ENCODE measurements around the gene POU2F1.
A peak's percentile ranks its signal among the peaks of the same experiment; 100 is the strongest.

Gene POU2F1

GRCh38 chr1:167251472-167251871 is 30.8 kb downstream of the POU2F1 start:
- H3K27ac ChIP-seq (ENCODE audit: low read depth, low read length), result no peak overlapping the region
- H3K36me3 ChIP-seq (ENCODE audit: insufficient read depth, low read length), result no peaks in the 10 kb centered on the region
- no peak overlapping the region for H3K9ac ChIP-seq (ENCODE audit: low read depth, low read length)
- H3K4me1 ChIP-seq (ENCODE audit: insufficient read depth, low read length), result peaks cover 21% of the 10 kb centered on the region
- no peak overlapping the region for H3K4me3 ChIP-seq (ENCODE audit: low read length)
- H3K27me3 ChIP-seq (ENCODE audit: insufficient read depth, low read length), result no peaks in the 10 kb centered on the region
- no peaks in the 10 kb centered on the region for H3K9me3 ChIP-seq (ENCODE audit: insufficient read depth, low read depth, low read length)
- 100% methylated on average over 4 of the region's 4 CpGs for WGBS

GRCh38 chr1:167252986-167253385 is 32.3 kb downstream of the POU2F1 start:
- H3K4me3 ChIP-seq (ENCODE audit: low read length), result no peak overlapping the region
- no peak overlapping the region for H3K9ac ChIP-seq (ENCODE audit: low read depth, low read length)
- no peaks in the 10 kb centered on the region for H3K9me3 ChIP-seq (ENCODE audit: insufficient read depth, low read depth, low read length)
- no peak overlapping the region for H3K27ac ChIP-seq (ENCODE audit: low read depth, low read length)
- no peaks in the 10 kb centered on the region for H3K27me3 ChIP-seq (ENCODE audit: insufficient read depth, low read length)
- H3K36me3 ChIP-seq (ENCODE audit: insufficient read depth, low read length), result no peaks in the 10 kb centered on the region
- H3K4me1 ChIP-seq (ENCODE audit: insufficient read depth, low read length), result peaks cover 21% of the 10 kb centered on the region

GRCh38 chr1:167258858-167259257 is 38.2 kb downstream of the POU2F1 start:
- Histone ChIP-seq H3K9me3 (ENCODE audit: insufficient read depth, low read depth, low read length) (no peaks in the 10 kb centered on the region), H3K27me3 (ENCODE audit: insufficient read depth, low read length) (no peaks in the 10 kb centered on the region), H3K9ac (ENCODE audit: low read depth, low read length) (no peak overlapping the region), H3K4me3 (ENCODE audit: low read length) (no peak overlapping the region), H3K36me3 (ENCODE audit: insufficient read depth, low read length) (no peaks in the 10 kb centered on the region), H3K4me1 (ENCODE audit: insufficient read depth, low read length) (peaks cover 11% of the 10 kb centered on the region), H3K27ac (ENCODE audit: low read depth, low read length) (no peak overlapping the region)
- WGBS, result 92% methylated on average over 5 of the region's 5 CpGs

- H3K27ac ChIP-seq (ENCODE audit: low read depth, low read length), result no peak overlapping the region
- H3K4me1 ChIP-seq (ENCODE audit: insufficient read depth, low read length), result no peaks in the 10 kb centered on the region; the same call in none of the 2 replicates
- no peaks in the 10 kb centered on the region for H3K36me3 ChIP-seq (ENCODE audit: insufficient read depth, low read length)
- H3K9me3 ChIP-seq (ENCODE audit: insufficient read depth, low read depth, low read length), result no peaks in the 10 kb centered on the region
- no peak overlapping the region for H3K9ac ChIP-seq (ENCODE audit: low read depth, low read length)
- H3K4me3 ChIP-seq (ENCODE audit: low read length), result no peak overlapping the region
- no peaks in the 10 kb centered on the region for H3K27me3 ChIP-seq (ENCODE audit: insufficient read depth, low read length)
These were observed 42.1 kb downstream of the POU2F1 start for GRCh38 chr1:167262836-167263235.

GRCh38 chr1:167263344-167263743 is 42.7 kb downstream of the POU2F1 start:
- H3K9ac ChIP-seq (ENCODE audit: low read depth, low read length), result no peak overlapping the region
- H3K27ac ChIP-seq (ENCODE audit: low read depth, low read length), result no peak overlapping the region
- WGBS, result 95% methylated on average over 8 of the region's 8 CpGs
- no peaks in the 10 kb centered on the region for H3K36me3 ChIP-seq (ENCODE audit: insufficient read depth, low read length)
- no peaks in the 10 kb centered on the region for H3K27me3 ChIP-seq (ENCODE audit: insufficient read depth, low read length)
- H3K4me3 ChIP-seq (ENCODE audit: low read length), result no peak overlapping the region
- no peaks in the 10 kb centered on the region for H3K9me3 ChIP-seq (ENCODE audit: insufficient read depth, low read depth, low read length)
- H3K4me1 ChIP-seq (ENCODE audit: insufficient read depth, low read length), result peaks cover 5% of the 10 kb centered on the region

GRCh38 chr1:167263819-167264464 is 43.3 kb downstream of the POU2F1 start:
- no peak overlapping the region for H3K27ac ChIP-seq (ENCODE audit: low read depth, low read length)

GRCh38 chr1:167266965-167267364 is 46.3 kb downstream of the POU2F1 start:
- no peak overlapping the region for H3K27ac ChIP-seq (ENCODE audit: low read depth, low read length)
- H3K9ac ChIP-seq (ENCODE audit: low read depth, low read length), result no peak overlapping the region
- H3K36me3 ChIP-seq (ENCODE audit: insufficient read depth, low read length), result no peaks in the 10 kb centered on the region
- no peaks in the 10 kb centered on the region for H3K27me3 ChIP-seq (ENCODE audit: insufficient read depth, low read length)
- peaks cover 36% of the 10 kb centered on the region for H3K4me1 ChIP-seq (ENCODE audit: insufficient read depth, low read length)
- H3K9me3 ChIP-seq (ENCODE audit: insufficient read depth, low read depth, low read length), result no peaks in the 10 kb centered on the region
- H3K4me3 ChIP-seq (ENCODE audit: low read length), result no peak overlapping the region

More at GRCh38 chr1:167263819-167264464, 43.3 kb downstream of the POU2F1 start:
- H3K9ac ChIP-seq (ENCODE audit: low read depth, low read length), result no peak overlapping the region
- H3K4me1 ChIP-seq (ENCODE audit: insufficient read depth, low read length), result peaks cover 11% of the 10 kb centered on the region
- no peak overlapping the region for H3K4me3 ChIP-seq (ENCODE audit: low read length)
- H3K27me3 ChIP-seq (ENCODE audit: insufficient read depth, low read length), result no peaks in the 10 kb centered on the region
- H3K9me3 ChIP-seq (ENCODE audit: insufficient read depth, low read depth, low read length), result no peaks in the 10 kb centered on the region
- H3K36me3 ChIP-seq (ENCODE audit: insufficient read depth, low read length), result no peaks in the 10 kb centered on the region

- peaks cover 44% of the 10 kb centered on the region for H3K4me1 ChIP-seq (ENCODE audit: insufficient read depth, low read length)
- H3K36me3 ChIP-seq (ENCODE audit: insufficient read depth, low read length), result no peaks in the 10 kb centered on the region
- no peak overlapping the region for H3K9ac ChIP-seq (ENCODE audit: low read depth, low read length)
These were observed 47.7 kb downstream of the POU2F1 start for GRCh38 chr1:167268347-167268787.

GRCh38 chr1:167270349-167271092 is 49.8 kb downstream of the POU2F1 start:
- H3K9ac ChIP-seq (ENCODE audit: low read depth, low read length), result no peak overlapping the region
- no peaks in the 10 kb centered on the region for H3K27me3 ChIP-seq (ENCODE audit: insufficient read depth, low read length)
- WGBS, result 87% methylated on average over 1 of the region's 1 CpG
- H3K36me3 ChIP-seq (ENCODE audit: insufficient read depth, low read length), result no peaks in the 10 kb centered on the region
- H3K9me3 ChIP-seq (ENCODE audit: insufficient read depth, low read depth, low read length), result no peaks in the 10 kb centered on the region
- H3K27ac ChIP-seq (ENCODE audit: low read depth, low read length), result no peak overlapping the region
- H3K4me1 ChIP-seq (ENCODE audit: insufficient read depth, low read length), result peaks cover 47% of the 10 kb centered on the region
- no peak overlapping the region for H3K4me3 ChIP-seq (ENCODE audit: low read length)

More at GRCh38 chr1:167268347-167268787, 47.7 kb downstream of the POU2F1 start:
- 33% methylated on average over 2 of the region's 2 CpGs for WGBS
- no peak overlapping the region for H3K4me3 ChIP-seq (ENCODE audit: low read length)
- no peaks in the 10 kb centered on the region for H3K9me3 ChIP-seq (ENCODE audit: insufficient read depth, low read depth, low read length)
- H3K27me3 ChIP-seq (ENCODE audit: insufficient read depth, low read length), result no peaks in the 10 kb centered on the region
- H3K27ac ChIP-seq (ENCODE audit: low read depth, low read length), result peak overlapping the region; percentile 41; the same call in 1 of the 2 replicates

- Histone ChIP-seq H3K9ac (ENCODE audit: low read depth, low read length) (no peak overlapping the region), H3K36me3 (ENCODE audit: insufficient read depth, low read length) (no peaks in the 10 kb centered on the region), H3K27ac (ENCODE audit: low read depth, low read length) (no peak overlapping the region), H3K9me3 (ENCODE audit: insufficient read depth, low read depth, low read length) (no peaks in the 10 kb centered on the region), H3K27me3 (ENCODE audit: insufficient read depth, low read length) (no peaks in the 10 kb centered on the region), H3K4me3 (ENCODE audit: low read length) (no peak overlapping the region), H3K4me1 (ENCODE audit: insufficient read depth, low read length) (peaks cover 47% of the 10 kb centered on the region)
- 90% methylated on average over 3 of the region's 3 CpGs for WGBS
These were observed 51.8 kb downstream of the POU2F1 start for GRCh38 chr1:167272369-167272957.

- Histone ChIP-seq H3K4me3 (ENCODE audit: low read length) (no peak overlapping the region), H3K27ac (ENCODE audit: low read depth, low read length) (0 out of 2 replicates have a peak overlapping the region, but pooled peaks have one; percentile 12), H3K27me3 (ENCODE audit: insufficient read depth, low read length) (no peaks in the 10 kb centered on the region), H3K36me3 (ENCODE audit: insufficient read depth, low read length) (no peaks in the 10 kb centered on the region), H3K9me3 (ENCODE audit: insufficient read depth, low read depth, low read length) (no peaks in the 10 kb centered on the region), H3K9ac (ENCODE audit: low read depth, low read length) (no peak overlapping the region), H3K4me1 (ENCODE audit: insufficient read depth, low read length) (peaks cover 44% of the 10 kb centered on the region)
- WGBS, result 76% methylated on average over 12 of the region's 12 CpGs
These were observed 52.5 kb downstream of the POU2F1 start for GRCh38 chr1:167273027-167273800.

Data from HUES64 (cell line).